K562 (cell line): Measurements from ENCODE around the gene ARHGEF10L. TPM values are rescaled to one million over a fixed set of nuclear protein-coding genes. Genes with fewer than 3 reads are reported as not detected.

Experiments used
- ATAC-seq: fragments of 200-7000 bp; cut with Tn5 transposase; 3 replicates; pipeline ENCODE4 v1.9.1; 2020; ENCODE audit warnings: moderate library complexity
- BruUV-seq: library from RNA; stranded (reverse); fragments of 400-500 nt; replicated peaks from 2 replicates; lab custom pipeline; 2021; lab: Mats Ljungman, UMichigan
- CTCF ChIA-PET: fragments of 300-600 bp; formaldehyde crosslinking; extraction: SDS; loops from one replicate; lab custom pipeline; 2021; ENCODE audit warnings: low intra/inter-chr PET ratio; lab: Yijun Ruan, JAX
- POLR2A ChIA-PET: fragments of 300-600, 350-650 bp; sonication (Branson Sonifier 250); formaldehyde crosslinking; extraction: SDS; loops from one replicate; lab custom pipeline; 2021; ENCODE audit warnings: antibody characterized with exemption, inconsistent platforms; lab: Yijun Ruan, JAX
- DNase-seq, 4 experiments: peaks; one replicate each; pipeline versions ENCODE4 v3.0.0 to v3.0.0-alpha.2; 2011 to 2018; ENCODE audit warnings: low spot score in 3 of 4, mixed read lengths in 3 of 4; ENCODE audit errors: extremely low read depth in 1 of 4
- FAIRE-seq: peaks from 2 replicates; lab custom pipeline; 2011; peaks lifted over from hg19 to GRCh38; lab: Jason Lieb, UNC
- H2AFZ ChIP-seq: 2 replicates; pipeline ENCODE4 v1.6.0; 2011; ENCODE audit warnings: low read depth, low read length, control low read depth, inconsistent platforms
- H3K27ac ChIP-seq: fragments of 200-600 bp; 3 replicates; pipeline ENCODE4 v1.8.0; 2011; ENCODE audit warnings: low read depth, mild to moderate bottlenecking, control low read depth, inconsistent platforms, low read length, moderate library complexity, mixed read lengths; ENCODE audit errors: extremely low read depth
- H3K27me3 ChIP-seq, 2 experiments: fragments of 300-600 bp in 1 of 2; 2 replicates in 1 of 2; 3 replicates in 1 of 2; pipeline versions ENCODE4 v1.6.0 to v1.8.0; 2011; ENCODE audit warnings: inconsistent platforms in 2 of 2, low read length in 2 of 2, mild to moderate bottlenecking in 1 of 2, mixed read lengths in 1 of 2, moderate library complexity in 1 of 2; ENCODE audit not compliant: control insufficient read depth in 2 of 2, insufficient read depth in 2 of 2
- H3K36me3 ChIP-seq: fragments of 300-600 bp; 3 replicates; pipeline ENCODE4 v1.8.0; 2011; ENCODE audit warnings: mild to moderate bottlenecking, low read length, inconsistent platforms; ENCODE audit not compliant: control insufficient read depth, insufficient read depth
- H3K4me1 ChIP-seq, 2 experiments: fragments of 200-600 bp in 1 of 2; replicated peaks in 1 of 2; 2 replicates in 1 of 2; 3 replicates in 1 of 2; pipeline versions ENCODE4 v1.5.1 to v1.8.0; 2011; ENCODE audit warnings: inconsistent platforms in 2 of 2, low read length in 2 of 2, mild to moderate bottlenecking in 1 of 2, mixed read lengths in 1 of 2, moderate library complexity in 1 of 2; ENCODE audit not compliant: control insufficient read depth in 2 of 2, insufficient read depth in 2 of 2
- H3K4me2 ChIP-seq: 2 replicates; pipeline ENCODE4 v1.6.1; 2011; ENCODE audit warnings: low read length, control low read depth, inconsistent platforms, mixed read lengths; ENCODE audit not compliant: insufficient read depth
- H3K4me3 ChIP-seq: fragments of 200-600 bp; sonication (generic), shearing (Covaris generic); 2 replicates; pipeline ENCODE4 v1.5.1; 2016; ENCODE audit warnings: control low read depth, inconsistent platforms
- H3K79me2 ChIP-seq: fragments of 200-600 bp; 3 replicates; pipeline ENCODE4 v1.8.0; 2011; ENCODE audit warnings: low read length, inconsistent platforms; ENCODE audit not compliant: control insufficient read depth, insufficient read depth
- H3K9ac ChIP-seq, 2 experiments: 2 replicates each; pipeline versions ENCODE4 v1.6.0 to v1.6.1; 2011; ENCODE audit warnings: low read depth in 2 of 2, low read length in 2 of 2, control low read depth in 1 of 2, inconsistent platforms in 1 of 2, mild to moderate bottlenecking in 1 of 2, mixed read lengths in 1 of 2; ENCODE audit not compliant: insufficient read depth in 1 of 2
- H3K9me1 ChIP-seq: one replicate; pipeline ENCODE4 v1.6.0; 2011; ENCODE audit warnings: inconsistent platforms, mild to moderate bottlenecking, low read length, moderate library complexity; ENCODE audit not compliant: control insufficient read depth, insufficient read depth
- H3K9me3 ChIP-seq: replicated peaks from 2 replicates; pipeline ENCODE4 v1.5.1; 2011; ENCODE audit warnings: low read depth, low read length, inconsistent platforms; ENCODE audit not compliant: control insufficient read depth, insufficient read depth
- H4K20me1 ChIP-seq: replicated peaks from 2 replicates; pipeline ENCODE4 v1.6.1; 2011; ENCODE audit warnings: low read length, inconsistent platforms, mixed read lengths; ENCODE audit not compliant: control insufficient read depth, insufficient read depth
- CHD4 ChIP-seq: fragments of 200-600 bp; sonication (generic); IDR thresholded peaks from 3 replicates; pipeline ENCODE4 v1.6.1; 2012; ENCODE audit warnings: low read depth, mild to moderate bottlenecking, mixed read lengths, low read length, inconsistent platforms; ENCODE audit not compliant: insufficient read depth, insufficient replicate concordance, poor library complexity, severe bottlenecking
- CTBP1 ChIP-seq: fragments of 450-650 bp; IDR thresholded peaks from 2 replicates; pipeline ENCODE4 v1.6.1; 2016; ENCODE audit warnings: borderline replicate concordance
- FOXK2 ChIP-seq, 2 experiments: fragments of 450-650 bp; IDR thresholded peaks in 1 of 2; conservative IDR thresholded peaks in 1 of 2; 2 replicates each; pipeline ENCODE4 v1.6.1; 2016; ENCODE audit warnings: low read depth in 2 of 2, mild to moderate bottlenecking in 1 of 2
- ZNF24 ChIP-seq: fragments of 450-650 bp; IDR thresholded peaks from 2 replicates; pipeline ENCODE4 v1.6.1; 2016
- ZNF449 ChIP-seq: fragments of 250-450 bp; sonication (Bioruptor Pico); IDR thresholded peaks from 2 replicates; pipeline ENCODE4 v1.8.0; 2022; ENCODE audit warnings: moderate library complexity, mild to moderate bottlenecking, inconsistent platforms
- WGBS: fragments of 100-300 bp; shearing (Covaris generic); methylation state at CpG from one replicate; pipeline ENCODE4 v1.1.6; 2016; ENCODE audit warnings: low coverage, mixed read lengths; ENCODE audit not compliant: insufficient coverage; ENCODE audit errors: missing lambda C conversion rate; 5-methylcytosine and 5-hydroxymethylcytosine counted together
- in situ Hi-C: fragments of 300-500 bp; cut with MboI; formaldehyde crosslinking; loops from 4 replicates; pipeline ENCODE4 v1.15.0; 2018; ENCODE audit warnings: inconsistent platforms, mixed read lengths
- intact Hi-C: fragments of 100-400 bp; cut with micrococcal nuclease; formaldehyde crosslinking; loops from 2 replicates; pipeline ENCODE4 v1.14.2; 2022
- polyA plus RNA-seq, 8 experiments: library from polyadenylated mRNA; depleted of rRNA in 4 of 8; stranded (reverse) in 5 of 8; unstranded in 3 of 8; fragments of >200 nt; fragmentation: Nextera tagmentation in 2 of 8; fragmentation: Illumina TruSeq in 1 of 8; extraction: Ambion mirVana in 2 of 8; extraction: Trizol in 1 of 8; gene quantifications; 2 replicates each; pipeline versions ENCODE4 v1.2.1 to v1.2.3, GENCODE V29; 2011 to 2014; ENCODE audit warnings: inconsistent platforms in 1 of 8, missing spikeins in 1 of 8
- total RNA-seq, 7 experiments: library from RNA; depleted of rRNA in 6 of 7; stranded (reverse); fragments of >200 nt in 6 of 7; fragmentation: Illumina TruSeq in 2 of 7; extraction: Trizol in 2 of 7; gene quantifications; 2 replicates each; pipeline versions ENCODE4 v1.2.1 to v1.2.3, GENCODE V29; 2011 to 2021; ENCODE audit warnings: low replicate concordance in 1 of 7
- TF ChIP-seq, protein P1 (sequence below): IDR thresholded peaks from 2 replicates; pipeline ENCODE4 v1.6.1; 2016; ENCODE audit warnings: missing genetic modification characterization, missing compliant biosample characterization
- TF ChIP-seq, protein P2 (sequence below): fragments of 450-650 bp; IDR thresholded peaks from 2 replicates; pipeline ENCODE4 v1.6.1; 2016; ENCODE audit warnings: low read depth

The ARHGEF10L gene
- total and polyA plus RNA-seq, 9 of the 15 experiments (the other 6 are each of a cell fraction or from before 2014, with no cell fraction given): 0.09 to 0.13 TPM; not detected in 7

- no peak overlapping the region for H3K9ac ChIP-seq
- DNase-seq (no peak), FAIRE-seq (no peak), ATAC-seq (no peak; the same call in 2 of the 3 replicates)
- no peaks in the 10 kb centered on the region for H3K9me1 ChIP-seq
- peaks cover 36 to 60% of the 10 kb centered on the region in 2 experiments for H3K27me3 ChIP-seq
- no peaks in the 10 kb centered on the region for H3K9me3 ChIP-seq
- H3K36me3 ChIP-seq: no peaks in the 10 kb centered on the region
- POLR2A ChIA-PET: no interaction called here
- H3K79me2 ChIP-seq: no peaks in the 10 kb centered on the region
- no TSS peak for BruUV-seq
- in situ Hi-C loops: no loop called here
- CTCF ChIA-PET: no interaction called here
- no peak overlapping the region for H3K27ac ChIP-seq
- H2AFZ ChIP-seq: no peak overlapping the region
- intact Hi-C loops: no loop called here
- H3K4me3 ChIP-seq: no peak overlapping the region
- H3K4me1 ChIP-seq: peaks cover 0 to 13% of the 10 kb centered on the region in 2 experiments; a peak in 1 of 5 replicates
- WGBS: 1% methylated on average over 13 of the region's 13 CpGs
- H3K4me2 ChIP-seq: no peak overlapping the region
- H4K20me1 ChIP-seq: no peaks in the 10 kb centered on the region; the same call in 1 of the 2 replicates
- TF ChIP-seq CHD4 (no peak), CTBP1 (no peak), ZNF449 (CRISPR knock-in tag) (no peak), FOXK2 (conservative IDR thresholded peaks at IDR 0.05 in 1 of 2, IDR thresholded peaks at IDR 0.05 in 1 of 2; ENCODE audit: low read depth in 2 of 2) (no peak), ZNF24 (no peak)
- TF ChIP-seq, protein P1, sequence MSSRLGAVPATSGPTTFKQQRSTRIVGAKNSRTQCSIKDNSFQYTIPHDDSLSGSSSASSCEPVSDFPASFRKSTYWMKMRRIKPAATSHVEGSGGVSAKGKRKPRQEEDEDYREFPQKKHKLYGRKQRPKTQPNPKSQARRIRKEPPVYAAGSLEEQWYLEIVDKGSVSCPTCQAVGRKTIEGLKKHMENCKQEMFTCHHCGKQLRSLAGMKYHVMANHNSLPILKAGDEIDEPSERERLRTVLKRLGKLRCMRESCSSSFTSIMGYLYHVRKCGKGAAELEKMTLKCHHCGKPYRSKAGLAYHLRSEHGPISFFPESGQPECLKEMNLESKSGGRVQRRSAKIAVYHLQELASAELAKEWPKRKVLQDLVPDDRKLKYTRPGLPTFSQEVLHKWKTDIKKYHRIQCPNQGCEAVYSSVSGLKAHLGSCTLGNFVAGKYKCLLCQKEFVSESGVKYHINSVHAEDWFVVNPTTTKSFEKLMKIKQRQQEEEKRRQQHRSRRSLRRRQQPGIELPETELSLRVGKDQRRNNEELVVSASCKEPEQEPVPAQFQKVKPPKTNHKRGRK (tag): no peak
- TF ChIP-seq, protein P2, sequence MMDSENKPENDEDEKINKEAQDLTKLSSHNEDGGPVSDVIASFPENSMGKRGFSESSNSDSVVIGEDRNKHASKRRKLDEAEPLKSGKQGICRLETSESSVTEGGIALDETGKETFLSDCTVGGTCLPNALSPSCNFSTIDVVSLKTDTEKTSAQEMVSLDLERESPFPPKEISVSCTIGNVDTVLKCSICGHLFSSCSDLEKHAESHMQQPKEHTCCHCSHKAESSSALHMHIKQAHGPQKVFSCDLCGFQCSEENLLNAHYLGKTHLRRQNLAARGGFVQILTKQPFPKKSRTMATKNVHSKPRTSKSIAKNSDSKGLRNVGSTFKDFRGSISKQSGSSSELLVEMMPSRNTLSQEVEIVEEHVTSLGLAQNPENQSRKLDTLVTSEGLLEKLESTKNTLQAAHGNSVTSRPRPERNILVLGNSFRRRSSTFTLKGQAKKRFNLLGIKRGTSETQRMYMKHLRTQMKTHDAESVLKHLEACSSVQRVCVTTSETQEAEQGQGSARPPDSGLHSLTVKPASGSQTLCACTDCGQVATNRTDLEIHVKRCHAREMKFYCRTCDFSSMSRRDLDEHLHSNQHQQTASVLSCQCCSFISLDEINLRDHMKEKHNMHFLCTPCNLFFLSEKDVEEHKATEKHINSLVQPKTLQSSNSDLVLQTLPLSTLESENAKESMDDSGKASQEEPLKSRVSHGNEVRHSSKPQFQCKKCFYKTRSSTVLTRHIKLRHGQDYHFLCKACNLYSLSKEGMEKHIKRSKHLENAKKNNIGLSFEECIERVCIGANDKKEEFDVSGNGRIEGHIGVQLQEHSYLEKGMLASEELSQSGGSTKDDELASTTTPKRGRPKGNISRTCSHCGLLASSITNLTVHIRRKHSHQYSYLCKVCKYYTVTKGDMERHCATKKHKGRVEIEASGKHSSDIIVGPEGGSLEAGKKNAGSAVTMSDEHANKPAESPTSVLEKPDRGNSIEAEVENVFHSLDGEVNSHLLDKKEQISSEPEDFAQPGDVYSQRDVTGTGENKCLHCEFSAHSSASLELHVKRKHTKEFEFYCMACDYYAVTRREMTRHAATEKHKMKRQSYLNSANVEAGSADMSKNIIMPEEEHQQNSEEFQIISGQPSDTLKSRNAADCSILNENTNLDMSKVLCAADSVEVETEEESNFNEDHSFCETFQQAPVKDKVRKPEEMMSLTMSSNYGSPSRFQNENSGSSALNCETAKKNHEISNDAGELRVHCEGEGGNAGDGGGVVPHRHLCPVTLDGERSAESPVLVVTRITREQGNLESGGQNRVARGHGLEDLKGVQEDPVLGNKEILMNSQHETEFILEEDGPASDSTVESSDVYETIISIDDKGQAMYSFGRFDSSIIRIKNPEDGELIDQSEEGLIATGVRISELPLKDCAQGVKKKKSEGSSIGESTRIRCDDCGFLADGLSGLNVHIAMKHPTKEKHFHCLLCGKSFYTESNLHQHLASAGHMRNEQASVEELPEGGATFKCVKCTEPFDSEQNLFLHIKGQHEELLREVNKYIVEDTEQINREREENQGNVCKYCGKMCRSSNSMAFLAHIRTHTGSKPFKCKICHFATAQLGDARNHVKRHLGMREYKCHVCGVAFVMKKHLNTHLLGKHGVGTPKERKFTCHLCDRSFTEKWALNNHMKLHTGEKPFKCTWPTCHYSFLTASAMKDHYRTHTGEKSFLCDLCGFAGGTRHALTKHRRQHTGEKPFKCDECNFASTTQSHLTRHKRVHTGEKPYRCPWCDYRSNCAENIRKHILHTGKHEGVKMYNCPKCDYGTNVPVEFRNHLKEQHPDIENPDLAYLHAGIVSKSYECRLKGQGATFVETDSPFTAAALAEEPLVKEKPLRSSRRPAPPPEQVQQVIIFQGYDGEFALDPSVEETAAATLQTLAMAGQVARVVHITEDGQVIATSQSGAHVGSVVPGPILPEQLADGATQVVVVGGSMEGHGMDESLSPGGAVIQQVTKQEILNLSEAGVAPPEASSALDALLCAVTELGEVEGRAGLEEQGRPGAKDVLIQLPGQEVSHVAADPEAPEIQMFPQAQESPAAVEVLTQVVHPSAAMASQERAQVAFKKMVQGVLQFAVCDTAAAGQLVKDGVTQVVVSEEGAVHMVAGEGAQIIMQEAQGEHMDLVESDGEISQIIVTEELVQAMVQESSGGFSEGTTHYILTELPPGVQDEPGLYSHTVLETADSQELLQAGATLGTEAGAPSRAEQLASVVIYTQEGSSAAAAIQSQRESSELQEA: no peak
Observed at GRCh38 chr1:17538428-17539117, 925 bp upstream of the ARHGEF10L start.
